B cell (primary cell): ENCODE data around the gene ETV6. TPM values are rescaled to one million over a fixed set of nuclear protein-coding genes. Genes with fewer than 3 reads are reported as not detected.

Experiments
- ATAC-seq: fragments of 200-7000 bp; cut with Tn5 transposase; one replicate; pipeline ENCODE4 v1.10.0; 2021; ENCODE audit warnings: low read depth, mild to moderate bottlenecking, moderate number of reproducible peaks, moderate library complexity
- CTCF ChIA-PET: fragments of 350-600 bp; sonication (Branson Sonifier 250); formaldehyde crosslinking; loops from one replicate; lab custom pipeline; 2021; ENCODE audit warnings: antibody characterized with exemption, inconsistent platforms; lab: Charles Lee
- POLR2A ChIA-PET: fragments of 350-600 bp; sonication (Branson Sonifier 250); formaldehyde crosslinking; loops from one replicate; lab custom pipeline; 2021; ENCODE audit warnings: antibody characterized with exemption; lab: Charles Lee
- DNase-seq: peaks from one replicate; pipeline ENCODE4 v3.0.0; 2013
- H2AFZ ChIP-seq: 2 replicates; pipeline ENCODE4 v1.6.1; 2012; ENCODE audit warnings: mild to moderate bottlenecking, low read depth, low read length; ENCODE audit not compliant: insufficient read depth, poor library complexity, severe bottlenecking
- H3K27ac ChIP-seq, 2 donors: 1 replicate in 1 of 2; 2 replicates in 1 of 2; pipeline ENCODE4 v1.5.1; 2012 to 2013; ENCODE audit warnings: low read length in 2 of 2, mild to moderate bottlenecking in 2 of 2, moderate library complexity in 1 of 2
- H3K27me3 ChIP-seq, 4 experiments: fragments of 200-600 bp in 1 of 4; sonication (generic) in 1 of 4; replicated peaks in 1 of 4; 1 replicate in 2 of 4; 2 replicates in 2 of 4; pipeline versions ENCODE4 v1.6.1 to v1.7.0; 2013 to 2016; ENCODE audit warnings: low read length in 3 of 4, mild to moderate bottlenecking in 2 of 4, mixed read lengths in 1 of 4, moderate library complexity in 1 of 4; ENCODE audit not compliant: insufficient read depth in 4 of 4, control insufficient read depth in 3 of 4; ENCODE audit errors: control extremely low read depth in 1 of 4
- H3K36me3 ChIP-seq, 2 experiments: replicated peaks in 1 of 2; 1 replicate in 1 of 2; 2 replicates in 1 of 2; pipeline versions ENCODE4 v1.6.1 to v1.7.1; 2013; ENCODE audit warnings: low read length in 1 of 2; ENCODE audit not compliant: insufficient read depth in 2 of 2, control insufficient read depth in 1 of 2; ENCODE audit errors: control extremely low read depth in 1 of 2, extremely low read depth in 1 of 2
- H3K4me1 ChIP-seq, 2 donors: fragments of 200-600 bp in 1 of 2; sonication (generic) in 1 of 2; 1 replicate in 1 of 2; 2 replicates in 1 of 2; pipeline versions ENCODE4 v1.5.1 to v1.6.1; 2013 to 2017; ENCODE audit warnings: low read length in 2 of 2; ENCODE audit not compliant: control insufficient read depth in 2 of 2, insufficient read depth in 2 of 2
- H3K4me2 ChIP-seq: replicated peaks from 2 replicates; pipeline ENCODE3; 2012; ENCODE audit warnings: mild to moderate bottlenecking, low read depth, low read length; ENCODE audit not compliant: poor library complexity, severe bottlenecking
- H3K4me3 ChIP-seq, 5 experiments: fragments of 200-600 bp in 1 of 5; sonication (generic) in 1 of 5; 1 replicate in 3 of 5; 2 replicates in 2 of 5; pipeline versions ENCODE4 v1.5.1 to v1.7.0; 2011 to 2016; ENCODE audit warnings: low read length in 4 of 5, mild to moderate bottlenecking in 4 of 5, low read depth in 2 of 5, control low read depth in 1 of 5, moderate library complexity in 1 of 5; ENCODE audit not compliant: insufficient read depth in 1 of 5; ENCODE audit errors: control extremely low read depth in 1 of 5, extremely low read depth in 1 of 5
- H3K79me2 ChIP-seq: fragments of 200-600 bp; sonication (generic); one replicate; pipeline ENCODE4 v1.6.0; 2016; ENCODE audit warnings: low read length; ENCODE audit not compliant: control insufficient read depth, insufficient read depth
- H3K9ac ChIP-seq: fragments of 200-600 bp; sonication (generic); 2 replicates; pipeline ENCODE4 v1.6.1; 2017; ENCODE audit warnings: mild to moderate bottlenecking, low read length, moderate library complexity
- H3K9me3 ChIP-seq, 3 donors: one replicate each; pipeline versions ENCODE4 v1.6.1 to v1.7.1; 2013; ENCODE audit warnings: low read length in 2 of 3; ENCODE audit not compliant: control insufficient read depth in 2 of 3, insufficient read depth in 1 of 3; ENCODE audit errors: control extremely low read depth in 1 of 3
- H4K20me1 ChIP-seq: 2 replicates; pipeline ENCODE4 v1.6.0; 2012; ENCODE audit warnings: mild to moderate bottlenecking, low read length; ENCODE audit not compliant: insufficient read depth, control insufficient read depth, poor library complexity, severe bottlenecking
- H3K27ac Mint-ChIP-seq: one replicate; pipeline ENCODE4 v1.8.0; 2021; ENCODE audit warnings: mixed read lengths
- H3K27me3 Mint-ChIP-seq: one replicate; pipeline ENCODE4 v1.8.0; 2021; ENCODE audit warnings: mixed read lengths
- H3K4me1 Mint-ChIP-seq: one replicate; pipeline ENCODE4 v1.8.0; 2021; ENCODE audit warnings: mixed read lengths
- H3K4me3 Mint-ChIP-seq: one replicate; pipeline ENCODE4 v1.8.0; 2021; ENCODE audit warnings: mixed read lengths
- H3K9me3 Mint-ChIP-seq: one replicate; pipeline ENCODE4 v1.8.0; 2022; ENCODE audit warnings: mixed read lengths; ENCODE audit not compliant: insufficient read depth
- CTCF ChIP-seq: fragments of 200-600 bp; IDR thresholded peaks from one replicate; pipeline ENCODE4 v1.8.0; 2022; ENCODE audit warnings: antibody characterized with exemption, mild to moderate bottlenecking
- EZH2 ChIP-seq: IDR thresholded peaks from 2 replicates; pipeline ENCODE4 v1.6.1; 2012; ENCODE audit warnings: borderline replicate concordance, low read depth, mild to moderate bottlenecking, moderate library complexity, low read length; ENCODE audit not compliant: insufficient read depth, poor library complexity, severe bottlenecking
- WGBS: methylation state at CpG from one replicate; pipeline ENCODE4 v1.1.5; 2013; ENCODE audit warnings: missing lambda C conversion rate; ENCODE audit not compliant: insufficient coverage; 5-methylcytosine and 5-hydroxymethylcytosine counted together
- intact Hi-C: fragments of 100-400 bp; cut with micrococcal nuclease; formaldehyde crosslinking; loops from one replicate; pipeline ENCODE4 v1.10.0; 2022
- polyA plus RNA-seq: library from polyadenylated mRNA; depleted of rRNA; stranded (reverse); fragments of >200 nt; gene quantifications from 2 replicates; pipeline ENCODE4 v1.2.3, GENCODE V29; 2012
- total RNA-seq, 2 donors: library from RNA; stranded (reverse); fragments of 120-200 nt in 1 of 2; gene quantifications; 1 replicate in 1 of 2; 2 replicates in 1 of 2; pipeline versions ENCODE4 v1.2.3 to v1.2.4, GENCODE V29; 2013 to 2022

Gene ETV6
- total and polyA plus RNA-seq, 2 donors (not counting 1 experiment from before 2014, with no cell fraction given) = 17.4 to 123 TPM

GRCh38 chr12:11753826-11754225 lies 104.4 kb downstream of the ETV6 start:
- no peaks in the 10 kb centered on the region for H4K20me1 ChIP-seq
- CTCF ChIA-PET = interaction anchor here (0.7 to 2.1 kb wide), 2 partner anchors 9 to 283 kb away, joined by 3 to 4 read pairs; no protein-coding TSS in a partner anchor
- H3K4me1 ChIP-seq = peaks cover 57 to 62% of the 10 kb centered on the region in 2 donors
- ATAC-seq = no peak
- peak overlapping the region; percentile 84 for H3K27ac Mint-ChIP-seq
- WGBS = 100% methylated on average over 2 of the region's 5 CpGs
- no peak overlapping the region for H3K9ac ChIP-seq
- no peak for DNase-seq
- peaks cover 86% of the 10 kb centered on the region for H3K79me2 ChIP-seq
- no peaks in the 10 kb centered on the region for H3K27me3 ChIP-seq
- H3K4me1 Mint-ChIP-seq = peaks cover 72% of the 10 kb centered on the region
- no peak overlapping the region for H3K4me2 ChIP-seq
- H3K27ac ChIP-seq = no peak overlapping the region
- intact Hi-C loops = loop anchor here (5.0 to 10.0 kb wide), 2 partner anchors 102 to 261 kb away; no protein-coding TSS in a partner anchor
- no peak overlapping the region for H3K4me3 ChIP-seq
- no peaks in the 10 kb centered on the region for H3K27me3 Mint-ChIP-seq
- no peaks in the 10 kb centered on the region for H3K9me3 ChIP-seq
- no peaks in the 10 kb centered on the region for H3K9me3 Mint-ChIP-seq
- peaks cover 4 to 31% of the 10 kb centered on the region in 2 experiments for H3K36me3 ChIP-seq
- H3K4me3 Mint-ChIP-seq = no peak overlapping the region
- TF ChIP-seq EZH2 (no peak), CTCF (no peak)
- H2AFZ ChIP-seq = no peak overlapping the region
- POLR2A ChIA-PET = no interaction called here

- no peaks in the 10 kb centered on the region for H3K27me3 ChIP-seq
- TF ChIP-seq EZH2 (no peak), CTCF (no peak)
- CTCF ChIA-PET = interaction anchor here (2.1 kb wide), 1 partner anchor 9 kb away, joined by 4 read pairs; no protein-coding TSS in a partner anchor
These were observed 104.8 kb downstream of the ETV6 start for GRCh38 chr12:11754256-11754655.

More at GRCh38 chr12:11754256-11754655, 104.8 kb downstream of the ETV6 start:
- H2AFZ ChIP-seq = no peak overlapping the region
- no peaks in the 10 kb centered on the region for H3K9me3 Mint-ChIP-seq
- no peak overlapping the region for H3K4me3 ChIP-seq
- H3K9ac ChIP-seq = no peak overlapping the region
- H3K36me3 ChIP-seq = peaks cover 4 to 31% of the 10 kb centered on the region in 2 experiments
- H3K79me2 ChIP-seq = peaks cover 82% of the 10 kb centered on the region
- H3K4me1 Mint-ChIP-seq = peaks cover 70% of the 10 kb centered on the region
- H4K20me1 ChIP-seq = no peaks in the 10 kb centered on the region
- no peak overlapping the region for H3K4me3 Mint-ChIP-seq
- no peak overlapping the region for H3K27ac ChIP-seq
- peaks cover 56 to 62% of the 10 kb centered on the region in 2 donors for H3K4me1 ChIP-seq
- POLR2A ChIA-PET = no interaction called here
- intact Hi-C loops = loop anchor here (5.0 to 10.0 kb wide), 2 partner anchors 102 to 261 kb away; no protein-coding TSS in a partner anchor
- no peak overlapping the region for H3K4me2 ChIP-seq
- H3K9me3 ChIP-seq = no peaks in the 10 kb centered on the region
- DNase-seq = no peak
- 81% methylated on average over 3 of the region's 4 CpGs for WGBS
- H3K27ac Mint-ChIP-seq = no peak overlapping the region
- ATAC-seq = no peak
- no peaks in the 10 kb centered on the region for H3K27me3 Mint-ChIP-seq
